CD1c-positive myeloid dendritic cell (primary cell): ENCODE data around the gene TNS3.

Experiments used
- DNase-seq: peaks from one replicate; pipeline ENCODE4 v3.0.0-alpha.2; 2016; ENCODE audit errors: extremely low spot score

Gene TNS3

GRCh38 chr7:47303695-47304453 lies 278.0 kb downstream of the TNS3 start:
- no peak for DNase-seq

- DNase-seq: no peak
These were observed 278.8 kb downstream of the TNS3 start for GRCh38 chr7:47303014-47303694.

- no peak for DNase-seq
These were observed 279.4 kb downstream of the TNS3 start for GRCh38 chr7:47302560-47302959.

GRCh38 chr7:47301657-47302295 lies 280.1 kb downstream of the TNS3 start:
- DNase-seq: no peak

- DNase-seq: no peak
These were observed 280.8 kb downstream of the TNS3 start for GRCh38 chr7:47301105-47301477.

GRCh38 chr7:47300472-47301104 lies 281.3 kb downstream of the TNS3 start:
- no peak for DNase-seq

- no peak for DNase-seq
These were observed 282.4 kb downstream of the TNS3 start for GRCh38 chr7:47299496-47299895.

GRCh38 chr7:47298636-47299035 lies 283.3 kb downstream of the TNS3 start:
- no peak for DNase-seq

- no peak for DNase-seq
These were observed 284.8 kb downstream of the TNS3 start for GRCh38 chr7:47297120-47297519.

- DNase-seq: no peak
These were observed 286.3 kb downstream of the TNS3 start for GRCh38 chr7:47295606-47296005.

GRCh38 chr7:47294556-47295222 lies 287.2 kb downstream of the TNS3 start:
- no peak for DNase-seq

GRCh38 chr7:47293884-47294555 lies 287.9 kb downstream of the TNS3 start:
- DNase-seq: no peak

- no peak for DNase-seq
These were observed 289.0 kb downstream of the TNS3 start for GRCh38 chr7:47292832-47293309.

- peak; percentile 54 for DNase-seq
These were observed 290.3 kb downstream of the TNS3 start for GRCh38 chr7:47291461-47292081.

- DNase-seq: no peak
These were observed 291.0 kb downstream of the TNS3 start for GRCh38 chr7:47290867-47291266.

GRCh38 chr7:47290466-47290865 lies 291.4 kb downstream of the TNS3 start:
- no peak for DNase-seq

GRCh38 chr7:47288060-47288459 lies 293.9 kb downstream of the TNS3 start:
- DNase-seq: no peak

GRCh38 chr7:47285860-47286491 lies 295.9 kb downstream of the TNS3 start:
- no peak for DNase-seq

GRCh38 chr7:47284691-47285635 lies 296.9 kb downstream of the TNS3 start:
- no peak for DNase-seq
